ENCODE results near the gene HSPA12B. TPM values are rescaled to one million over a fixed set of nuclear protein-coding genes. Genes with fewer than 3 reads are reported as not detected.

HSPA12B gene
- total RNA-seq, 2 experiments from 2014 or later, result not detected

DNA sequence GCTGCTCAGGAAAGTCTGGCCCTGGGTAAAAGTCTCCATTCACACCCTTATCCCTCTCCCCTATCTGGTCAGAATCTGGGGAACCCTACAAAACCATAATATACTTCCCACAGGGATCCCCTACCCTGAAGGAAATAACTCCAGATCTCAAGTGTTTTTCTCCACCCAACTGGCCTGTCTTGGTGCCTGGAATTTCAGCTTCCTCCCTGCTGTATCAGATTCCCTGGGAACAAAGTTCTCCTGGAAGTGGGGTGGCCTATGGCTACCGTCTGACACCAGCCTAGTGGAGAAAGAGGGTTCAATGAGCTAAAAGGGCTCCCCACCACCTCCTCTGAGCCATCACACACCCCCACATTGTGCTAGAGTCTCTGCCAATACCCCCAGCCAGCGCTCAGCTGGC lies 15.0 kb downstream of the HSPA12B start:
- Histone ChIP-seq H3K4me2 (ENCODE audit: low read length) (no peak overlapping the region), H3K4me3 (ENCODE audit: low read depth, low read length, poor library complexity, severe bottlenecking) (no peak overlapping the region), H3K9me3 (ENCODE audit: low read length) (no peaks in the 10 kb centered on the region), H3K79me2 (ENCODE audit: insufficient read depth, low read depth, low read length) (no peaks in the 10 kb centered on the region), H3K36me3 (ENCODE audit: insufficient read depth, low read length) (peaks cover 5% of the 10 kb centered on the region; the same call in 1 of the 2 replicates), H3K4me1 (ENCODE audit: insufficient read depth, low read length, poor library complexity, severe bottlenecking) (no peaks in the 10 kb centered on the region), H3K27ac (ENCODE audit: low read depth, low read length, poor library complexity, severe bottlenecking) (no peak overlapping the region), H2AFZ (ENCODE audit: low read length) (no peak overlapping the region), H4K20me1 (ENCODE audit: insufficient read depth, low read length) (no peaks in the 10 kb centered on the region), H3K9me2 (ENCODE audit: insufficient read depth, low read length) (no peaks in the 10 kb centered on the region)
- TF ChIP-seq EZH2phosphoT487 (IDR thresholded peaks at IDR 0.05; ENCODE audit: borderline replicate concordance, low read depth, low read length), result no peak
- TF ChIP-seq, protein P1, sequence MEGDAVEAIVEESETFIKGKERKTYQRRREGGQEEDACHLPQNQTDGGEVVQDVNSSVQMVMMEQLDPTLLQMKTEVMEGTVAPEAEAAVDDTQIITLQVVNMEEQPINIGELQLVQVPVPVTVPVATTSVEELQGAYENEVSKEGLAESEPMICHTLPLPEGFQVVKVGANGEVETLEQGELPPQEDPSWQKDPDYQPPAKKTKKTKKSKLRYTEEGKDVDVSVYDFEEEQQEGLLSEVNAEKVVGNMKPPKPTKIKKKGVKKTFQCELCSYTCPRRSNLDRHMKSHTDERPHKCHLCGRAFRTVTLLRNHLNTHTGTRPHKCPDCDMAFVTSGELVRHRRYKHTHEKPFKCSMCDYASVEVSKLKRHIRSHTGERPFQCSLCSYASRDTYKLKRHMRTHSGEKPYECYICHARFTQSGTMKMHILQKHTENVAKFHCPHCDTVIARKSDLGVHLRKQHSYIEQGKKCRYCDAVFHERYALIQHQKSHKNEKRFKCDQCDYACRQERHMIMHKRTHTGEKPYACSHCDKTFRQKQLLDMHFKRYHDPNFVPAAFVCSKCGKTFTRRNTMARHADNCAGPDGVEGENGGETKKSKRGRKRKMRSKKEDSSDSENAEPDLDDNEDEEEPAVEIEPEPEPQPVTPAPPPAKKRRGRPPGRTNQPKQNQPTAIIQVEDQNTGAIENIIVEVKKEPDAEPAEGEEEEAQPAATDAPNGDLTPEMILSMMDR (conservative IDR thresholded peaks at IDR 0.05; ENCODE audit: low read length), result no peak
- BruUV-seq (replicated peaks), result no TSS peak
- no peak for DNase-seq (ENCODE audit: low spot score)
- ChIA-PET POLR2A (interaction anchor here (1.0 kb wide), 1 partner anchor 18 kb away, joined by 4 read pairs; no protein-coding TSS in a partner anchor), CTCF (ENCODE audit: unreplicated experiment) (no interaction called here)
- intact Hi-C loops (cut with micrococcal nuclease; ENCODE audit: unreplicated experiment), result no loop called here

DNA sequence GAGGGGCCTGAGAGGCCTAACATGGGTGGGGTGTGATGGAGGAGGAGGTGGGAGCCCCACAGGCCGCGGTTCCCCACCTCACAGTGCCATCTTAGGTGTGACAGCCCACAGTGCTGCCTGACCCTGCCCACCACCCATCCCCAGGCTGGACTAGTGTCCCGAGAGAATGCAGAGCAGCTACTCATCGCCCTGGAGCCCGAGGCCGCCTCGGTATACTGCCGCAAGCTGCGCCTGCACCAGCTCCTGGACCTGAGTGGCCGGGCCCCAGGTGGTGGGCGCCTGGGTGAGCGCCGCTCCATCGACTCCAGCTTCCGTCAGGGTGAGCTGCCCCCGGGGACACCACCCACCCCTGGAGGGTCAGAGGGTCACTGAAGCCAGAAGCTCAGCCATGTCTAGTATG lies 15.6 kb downstream of the HSPA12B start:
- intact Hi-C loops (cut with micrococcal nuclease; ENCODE audit: unreplicated experiment), result no loop called here
- no TSS peak for BruUV-seq (replicated peaks)

DNA sequence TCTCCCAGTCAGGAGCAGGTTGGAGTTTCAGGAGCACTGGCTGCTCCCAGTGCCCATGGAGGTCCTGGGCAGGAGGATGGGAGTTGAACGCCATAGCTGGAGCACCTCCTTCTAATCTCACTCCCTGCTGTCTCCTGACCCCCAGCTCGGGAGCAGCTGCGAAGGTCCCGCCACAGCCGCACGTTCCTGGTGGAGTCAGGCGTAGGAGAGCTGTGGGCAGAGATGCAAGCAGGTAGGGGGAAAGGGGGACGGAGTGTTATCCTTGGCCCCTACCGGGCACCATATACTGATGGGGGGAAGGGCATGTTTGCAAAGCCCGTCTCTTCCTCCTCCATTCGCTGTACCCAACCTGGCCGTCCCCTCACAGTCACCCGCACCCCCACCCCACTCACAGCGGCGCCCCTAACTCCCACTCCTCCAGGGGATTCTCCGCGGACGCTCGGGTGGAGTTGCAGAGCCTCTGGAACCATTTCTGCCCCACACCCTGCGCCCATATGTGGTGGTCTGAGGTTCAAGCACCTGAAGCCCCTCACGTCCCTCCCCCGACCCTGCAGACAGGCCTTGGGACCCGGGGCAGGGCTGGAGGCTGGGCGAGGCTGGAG lies 16.7 kb downstream of the HSPA12B start:
- no peaks in the 10 kb centered on the region for H3K9me2 ChIP-seq (ENCODE audit: insufficient read depth, low read length)
- CTCF ChIA-PET (ENCODE audit: unreplicated experiment), result no interaction called here
- no peak overlapping the region for H3K27ac ChIP-seq (ENCODE audit: low read depth, low read length, poor library complexity, severe bottlenecking)
- intact Hi-C loops (cut with micrococcal nuclease; ENCODE audit: unreplicated experiment), result no loop called here
- no peaks in the 10 kb centered on the region for H3K4me1 ChIP-seq (ENCODE audit: insufficient read depth, low read length, poor library complexity, severe bottlenecking)
- BruUV-seq (replicated peaks), result no TSS peak
- no peak overlapping the region for H3K4me2 ChIP-seq (ENCODE audit: low read length)
- no peak overlapping the region for H3K4me3 ChIP-seq (ENCODE audit: low read depth, low read length, poor library complexity, severe bottlenecking)
- H2AFZ ChIP-seq (ENCODE audit: low read length), result no peak overlapping the region
- H3K36me3 ChIP-seq (ENCODE audit: insufficient read depth, low read length), result peaks cover 10% of the 10 kb centered on the region; the same call in 1 of the 2 replicates
- POLR2A ChIA-PET, result no interaction called here
- no peaks in the 10 kb centered on the region for H3K9me3 ChIP-seq (ENCODE audit: low read length)
- DNase-seq (ENCODE audit: low spot score), result no peak
- no peaks in the 10 kb centered on the region for H3K79me2 ChIP-seq (ENCODE audit: insufficient read depth, low read depth, low read length)
- TF ChIP-seq EZH2phosphoT487 (IDR thresholded peaks at IDR 0.05; ENCODE audit: borderline replicate concordance, low read depth, low read length), result no peak
- TF ChIP-seq, protein P1 (conservative IDR thresholded peaks at IDR 0.05; ENCODE audit: low read length), result no peak
- no peaks in the 10 kb centered on the region for H4K20me1 ChIP-seq (ENCODE audit: insufficient read depth, low read length)

More for the DNA sequence above, 15.6 kb downstream of the HSPA12B start:
- no peaks in the 10 kb centered on the region for H3K9me3 ChIP-seq (ENCODE audit: low read length)
- TF ChIP-seq, protein P1 (conservative IDR thresholded peaks at IDR 0.05; ENCODE audit: low read length), result no peak
- TF ChIP-seq EZH2phosphoT487 (IDR thresholded peaks at IDR 0.05; ENCODE audit: borderline replicate concordance, low read depth, low read length), result no peak
- ChIA-PET CTCF (ENCODE audit: unreplicated experiment) (no interaction called here), POLR2A (interaction anchor here (1.0 kb wide), 1 partner anchor 18 kb away, joined by 4 read pairs; no protein-coding TSS in a partner anchor)
- H3K27ac ChIP-seq (ENCODE audit: low read depth, low read length, poor library complexity, severe bottlenecking), result no peak overlapping the region
- no peaks in the 10 kb centered on the region for H3K79me2 ChIP-seq (ENCODE audit: insufficient read depth, low read depth, low read length)
- no peak for DNase-seq (ENCODE audit: low spot score)
- H4K20me1 ChIP-seq (ENCODE audit: insufficient read depth, low read length), result no peaks in the 10 kb centered on the region
- peaks cover 10% of the 10 kb centered on the region; the same call in 1 of the 2 replicates for H3K36me3 ChIP-seq (ENCODE audit: insufficient read depth, low read length)
- H3K9me2 ChIP-seq (ENCODE audit: insufficient read depth, low read length), result no peaks in the 10 kb centered on the region
- H2AFZ ChIP-seq (ENCODE audit: low read length), result no peak overlapping the region
- no peak overlapping the region for H3K4me2 ChIP-seq (ENCODE audit: low read length)
- no peaks in the 10 kb centered on the region for H3K4me1 ChIP-seq (ENCODE audit: insufficient read depth, low read length, poor library complexity, severe bottlenecking)
- no peak overlapping the region for H3K4me3 ChIP-seq (ENCODE audit: low read depth, low read length, poor library complexity, severe bottlenecking)

Data from OCI-LY7 (cell line).